Hepatocyte (in vitro differentiated cells): ENCODE measurements around the gene DNAJA3.

ENCODE experiments used
- CTCF ChIP-seq: fragments of 200-600 bp; sonication (generic); IDR thresholded peaks from 2 replicates; pipeline ENCODE4 v1.5.1; 2016; ENCODE audit warnings: antibody characterized with exemption, mild to moderate bottlenecking; ENCODE audit not compliant: poor library complexity
- EZH2 ChIP-seq: fragments of 200-600 bp; sonication (generic); IDR thresholded peaks from 2 replicates; pipeline ENCODE4 v1.6.1; 2016; ENCODE audit warnings: antibody characterized with exemption, mild to moderate bottlenecking, borderline replicate concordance
- EZH2phosphoT487 ChIP-seq: fragments of 200-600 bp; sonication (generic); IDR thresholded peaks from one replicate; pipeline ENCODE4 v1.6.1; 2018; ENCODE audit warnings: antibody characterized with exemption, mild to moderate bottlenecking, low read depth, moderate library complexity; ENCODE audit not compliant: unreplicated experiment, severe bottlenecking

- TF ChIP-seq EZH2phosphoT487: no peak
- no peak for TF ChIP-seq CTCF
- no peak for TF ChIP-seq EZH2
Observed at GRCh38 chr16:4494746-4495490, 69.2 kb downstream of the DNAJA3 start.
